ENCODE measurements around the gene NEK8.
"Not testable (repeated sequence)": the region's sequence is repeated elsewhere in the genome, so short reads cannot be mapped to it uniquely, and the experiment has no call there.

DNA sequence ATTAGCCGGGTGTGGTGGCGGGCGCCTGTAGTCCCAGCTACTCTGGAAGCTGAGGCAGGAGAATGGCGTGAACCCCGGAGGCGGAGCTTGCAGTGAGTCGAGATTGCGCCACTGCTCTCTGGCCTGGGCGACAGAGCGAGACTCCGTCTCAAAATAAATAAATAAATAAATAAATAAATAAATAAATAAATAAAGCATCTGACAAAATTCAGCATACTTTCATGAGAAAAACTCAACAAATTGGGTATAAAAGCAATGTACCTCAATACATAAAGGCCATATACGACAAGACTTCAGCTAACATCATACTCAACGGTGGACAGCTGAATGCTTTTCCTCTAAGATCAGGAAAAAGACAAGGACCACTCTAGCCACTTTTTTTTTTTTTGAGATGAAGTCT is 51.0 kb downstream of the NEK8 start:
- TF ChIP-seq, protein P1, sequence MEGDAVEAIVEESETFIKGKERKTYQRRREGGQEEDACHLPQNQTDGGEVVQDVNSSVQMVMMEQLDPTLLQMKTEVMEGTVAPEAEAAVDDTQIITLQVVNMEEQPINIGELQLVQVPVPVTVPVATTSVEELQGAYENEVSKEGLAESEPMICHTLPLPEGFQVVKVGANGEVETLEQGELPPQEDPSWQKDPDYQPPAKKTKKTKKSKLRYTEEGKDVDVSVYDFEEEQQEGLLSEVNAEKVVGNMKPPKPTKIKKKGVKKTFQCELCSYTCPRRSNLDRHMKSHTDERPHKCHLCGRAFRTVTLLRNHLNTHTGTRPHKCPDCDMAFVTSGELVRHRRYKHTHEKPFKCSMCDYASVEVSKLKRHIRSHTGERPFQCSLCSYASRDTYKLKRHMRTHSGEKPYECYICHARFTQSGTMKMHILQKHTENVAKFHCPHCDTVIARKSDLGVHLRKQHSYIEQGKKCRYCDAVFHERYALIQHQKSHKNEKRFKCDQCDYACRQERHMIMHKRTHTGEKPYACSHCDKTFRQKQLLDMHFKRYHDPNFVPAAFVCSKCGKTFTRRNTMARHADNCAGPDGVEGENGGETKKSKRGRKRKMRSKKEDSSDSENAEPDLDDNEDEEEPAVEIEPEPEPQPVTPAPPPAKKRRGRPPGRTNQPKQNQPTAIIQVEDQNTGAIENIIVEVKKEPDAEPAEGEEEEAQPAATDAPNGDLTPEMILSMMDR (IDR thresholded peaks at IDR 0.05): not testable (repeated sequence)
- not testable (repeated sequence) for TF ChIP-seq POLR2A (IDR thresholded peaks at IDR 0.05)

Data from prostate gland (tissue), 2 donors.